BJ (cell line): Measurements from ENCODE around the gene LAMA2. TPM values are rescaled to one million over a fixed set of nuclear protein-coding genes. Genes with fewer than 3 reads are reported as not detected.

Source experiments
- CTCF ChIA-PET: fragments of 350-600 bp; formaldehyde crosslinking; extraction: SDS; loops from one replicate; lab custom pipeline; 2021; ENCODE audit warnings: antibody characterized with exemption, inconsistent platforms; lab: Yijun Ruan, JAX
- POLR2A ChIA-PET: fragments of 300-600 bp; sonication (Branson Sonifier 250); formaldehyde crosslinking; extraction: SDS; loops from one replicate; lab custom pipeline; 2021; ENCODE audit warnings: antibody characterized with exemption; lab: Charles Lee
- DNase-seq: peaks from one replicate; pipeline ENCODE4 v3.0.0-alpha.2; 2011; ENCODE audit warnings: low read depth
- H3K27me3 ChIP-seq: 2 replicates; pipeline ENCODE4 v1.6.0; 2011; ENCODE audit warnings: low read length; ENCODE audit not compliant: control insufficient read depth, insufficient read depth
- H3K36me3 ChIP-seq: 2 replicates; pipeline ENCODE4 v1.5.1; 2011; ENCODE audit warnings: low read length; ENCODE audit not compliant: control insufficient read depth, insufficient read depth
- H3K4me3 ChIP-seq: 2 replicates; pipeline ENCODE4 v1.5.1; 2011; ENCODE audit warnings: low read depth, mild to moderate bottlenecking, control low read depth, low read length
- polyA plus RNA-seq: library from polyadenylated mRNA; depleted of rRNA; stranded (reverse); fragments of >200 nt; gene quantifications from 2 replicates; pipeline ENCODE4 v1.2.3, GENCODE V29; 2011
- TF ChIP-seq, protein P1 (sequence below): IDR thresholded peaks from 2 replicates; pipeline ENCODE4 v1.5.1; 2011; ENCODE audit warnings: low read depth, mild to moderate bottlenecking, control low read depth, inconsistent platforms, low read length, moderate library complexity; ENCODE audit not compliant: insufficient read depth

LAMA2 gene
- polyA plus RNA-seq, 1 experiment: 50.0 TPM

DNA sequence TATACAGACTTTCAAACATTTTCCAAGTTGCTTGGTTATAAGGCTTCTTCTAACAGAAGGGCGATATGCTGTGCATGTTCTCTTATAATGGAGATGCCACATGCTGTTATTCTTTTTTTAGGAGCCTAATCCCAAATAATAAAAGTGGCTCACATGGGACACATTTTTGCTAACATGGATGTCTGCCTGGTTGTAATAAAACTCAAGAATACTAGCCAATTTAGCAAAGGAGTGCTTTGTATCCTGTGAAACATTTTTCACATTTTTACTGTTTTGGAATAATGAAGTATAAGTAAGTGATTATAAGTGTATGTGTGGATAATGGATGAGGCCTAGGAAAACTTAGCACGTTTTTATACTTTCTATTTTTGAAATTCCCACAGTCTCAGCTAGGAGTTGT lies 312.2 kb downstream of the LAMA2 start:
- CTCF ChIA-PET: interaction anchor here (1.1 to 1.3 kb wide), 3 partner anchors 12 to 175 kb away, joined by 3 to 5 read pairs (median 4); no protein-coding TSS in a partner anchor
- DNase-seq: no peak
- Histone ChIP-seq H3K4me3 (no peak overlapping the region), H3K36me3 (peaks cover 1% of the 10 kb centered on the region; the same call in 1 of the 2 replicates), H3K27me3 (no peaks in the 10 kb centered on the region)
- TF ChIP-seq, protein P1, sequence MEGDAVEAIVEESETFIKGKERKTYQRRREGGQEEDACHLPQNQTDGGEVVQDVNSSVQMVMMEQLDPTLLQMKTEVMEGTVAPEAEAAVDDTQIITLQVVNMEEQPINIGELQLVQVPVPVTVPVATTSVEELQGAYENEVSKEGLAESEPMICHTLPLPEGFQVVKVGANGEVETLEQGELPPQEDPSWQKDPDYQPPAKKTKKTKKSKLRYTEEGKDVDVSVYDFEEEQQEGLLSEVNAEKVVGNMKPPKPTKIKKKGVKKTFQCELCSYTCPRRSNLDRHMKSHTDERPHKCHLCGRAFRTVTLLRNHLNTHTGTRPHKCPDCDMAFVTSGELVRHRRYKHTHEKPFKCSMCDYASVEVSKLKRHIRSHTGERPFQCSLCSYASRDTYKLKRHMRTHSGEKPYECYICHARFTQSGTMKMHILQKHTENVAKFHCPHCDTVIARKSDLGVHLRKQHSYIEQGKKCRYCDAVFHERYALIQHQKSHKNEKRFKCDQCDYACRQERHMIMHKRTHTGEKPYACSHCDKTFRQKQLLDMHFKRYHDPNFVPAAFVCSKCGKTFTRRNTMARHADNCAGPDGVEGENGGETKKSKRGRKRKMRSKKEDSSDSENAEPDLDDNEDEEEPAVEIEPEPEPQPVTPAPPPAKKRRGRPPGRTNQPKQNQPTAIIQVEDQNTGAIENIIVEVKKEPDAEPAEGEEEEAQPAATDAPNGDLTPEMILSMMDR: no peak
- POLR2A ChIA-PET: interaction anchor here (1.1 kb wide), 1 partner anchor 123 kb away, joined by 4 read pairs; no protein-coding TSS in a partner anchor

GRCh38 chr6:129195643-129196042 lies 312.7 kb downstream of the LAMA2 start:
- TF ChIP-seq, protein P1: peak; percentile 46
- POLR2A ChIA-PET: interaction anchor here (1.1 kb wide), 1 partner anchor 123 kb away, joined by 4 read pairs; no protein-coding TSS in a partner anchor
- H3K4me3 ChIP-seq: no peak overlapping the region
- CTCF ChIA-PET: interaction anchor here (0.9 to 1.3 kb wide), 5 partner anchors 11 to 175 kb away, joined by 3 to 5 read pairs (median 4); no protein-coding TSS in a partner anchor
- peaks cover 1% of the 10 kb centered on the region; the same call in 1 of the 2 replicates for H3K36me3 ChIP-seq
- peak; percentile 63 for DNase-seq
- H3K27me3 ChIP-seq: no peaks in the 10 kb centered on the region

DNA sequence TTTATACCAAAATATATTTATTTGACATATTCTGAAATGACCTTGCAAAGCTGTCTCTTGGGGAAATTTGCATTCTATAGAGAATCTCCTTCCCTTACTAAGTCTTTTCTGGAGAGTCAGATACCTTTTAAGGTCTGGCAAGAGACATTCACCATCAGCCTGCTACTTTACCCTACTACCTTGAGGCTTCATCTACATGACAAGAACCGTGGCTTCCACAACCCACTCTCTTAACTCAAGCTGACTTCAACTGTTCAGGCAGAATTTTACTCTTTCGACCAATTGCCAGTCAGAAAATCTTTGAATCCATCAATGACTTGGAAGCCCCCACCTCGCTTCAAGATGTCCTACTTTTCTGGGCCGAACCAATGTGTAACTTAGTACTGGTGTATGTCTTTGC lies 314.2 kb downstream of the LAMA2 start:
- TF ChIP-seq, protein P1: no peak
- ChIA-PET CTCF (interaction anchor here (0.5 to 1.2 kb wide), 3 partner anchors 14 to 695 kb away, joined by 3 to 4 read pairs (median 3); no protein-coding TSS in a partner anchor), POLR2A (no interaction called here)
- Histone ChIP-seq H3K36me3 (peaks cover 1% of the 10 kb centered on the region; the same call in 1 of the 2 replicates), H3K27me3 (no peaks in the 10 kb centered on the region), H3K4me3 (no peak overlapping the region)
- DNase-seq: no peak

DNA sequence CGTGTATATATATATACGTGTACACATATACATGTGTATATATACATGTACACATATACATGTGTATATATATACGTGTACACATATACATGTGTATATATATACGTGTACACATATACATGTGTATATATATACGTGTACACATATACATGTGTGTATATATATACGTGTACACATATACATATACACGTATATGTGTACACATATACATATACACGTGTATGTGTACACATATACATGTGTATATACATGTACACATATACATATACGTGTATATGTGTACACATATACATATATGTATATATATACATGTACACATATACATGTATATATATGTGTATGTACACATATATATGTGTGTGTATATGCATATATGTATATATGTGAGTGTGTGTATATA lies 317.2 kb downstream of the LAMA2 start:
- ChIA-PET CTCF (no interaction called here), POLR2A (no interaction called here)
- DNase-seq: no peak
- Histone ChIP-seq H3K36me3 (no peaks in the 10 kb centered on the region), H3K27me3 (no peaks in the 10 kb centered on the region), H3K4me3 (no peak overlapping the region)
- TF ChIP-seq, protein P1: no peak

DNA sequence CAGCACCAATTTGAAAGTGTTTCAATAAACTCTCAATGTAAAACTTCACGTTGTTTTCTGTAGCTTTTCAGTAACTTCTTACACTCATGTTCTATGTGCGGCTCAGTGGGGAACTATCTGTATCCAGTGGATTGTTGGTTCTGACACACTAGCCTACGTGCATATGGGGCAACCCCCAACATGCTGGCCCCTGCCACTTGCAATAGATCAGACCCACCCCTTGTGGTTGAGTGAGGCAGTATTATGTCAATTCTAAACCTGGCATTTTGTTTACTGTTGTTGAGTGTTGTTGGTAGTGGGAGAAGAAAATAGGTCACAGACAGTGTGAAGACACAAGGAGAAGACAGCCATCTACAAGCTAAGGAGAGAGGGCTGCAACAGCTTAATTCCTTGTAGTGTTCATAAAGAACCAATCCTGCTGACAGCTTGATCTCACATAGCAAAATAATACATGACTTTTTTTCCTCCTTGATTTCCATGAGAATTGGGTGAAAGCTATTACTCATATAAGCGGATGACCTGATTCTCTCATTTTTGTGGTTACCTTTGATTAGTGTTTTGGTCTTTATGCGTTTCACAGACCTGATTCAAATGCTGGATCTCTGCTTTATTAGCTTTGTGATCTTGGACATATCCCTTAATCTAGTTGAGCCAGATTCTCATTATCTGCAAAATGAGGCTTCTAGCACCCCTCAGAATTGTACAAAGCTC lies 320.4 kb downstream of the LAMA2 start:
- ChIA-PET CTCF (interaction anchor here (1.0 kb wide), 1 partner anchor 10 kb away, joined by 4 read pairs; no protein-coding TSS in a partner anchor), POLR2A (no interaction called here)
- no peaks in the 10 kb centered on the region for H3K27me3 ChIP-seq
- TF ChIP-seq, protein P1: no peak
- no peaks in the 10 kb centered on the region for H3K36me3 ChIP-seq
- no peak overlapping the region for H3K4me3 ChIP-seq
- no peak for DNase-seq
